SJCRH30 (cell line): ENCODE results near the gene PLAGL1. TPM values are rescaled to one million over a fixed set of nuclear protein-coding genes. Genes with fewer than 3 reads are reported as not detected.
"Not testable (repeated sequence)": the region's sequence is repeated elsewhere in the genome, so short reads cannot be mapped to it uniquely, and the experiment has no call there.

ENCODE experiments used
- DNase-seq, 2 experiments: peaks; one replicate each; pipeline ENCODE4 v3.0.0-alpha.2; 2015 to 2020
- H3K27ac ChIP-seq: fragments of 250-450 bp; sonication (Bioruptor Pico); 2 replicates; pipeline ENCODE4 v1.5.1; 2020; ENCODE audit warnings: mild to moderate bottlenecking, moderate library complexity
- H3K27me3 ChIP-seq: fragments of 250-450 bp; sonication (Bioruptor Pico); 2 replicates; pipeline ENCODE4 v1.5.1; 2020; ENCODE audit warnings: mild to moderate bottlenecking, moderate library complexity
- H3K36me3 ChIP-seq: fragments of 250-450 bp; sonication (Bioruptor Pico); 2 replicates; pipeline ENCODE4 v1.5.1; 2020; ENCODE audit warnings: mild to moderate bottlenecking, moderate library complexity
- H3K4me1 ChIP-seq: fragments of 250-450 bp; sonication (Bioruptor Pico); 2 replicates; pipeline ENCODE4 v1.5.1; 2020; ENCODE audit warnings: mild to moderate bottlenecking, moderate library complexity
- H3K4me3 ChIP-seq: fragments of 250-450 bp; sonication (Bioruptor Pico); 2 replicates; pipeline ENCODE4 v1.5.1; 2020; ENCODE audit warnings: mild to moderate bottlenecking, moderate library complexity
- H3K9me3 ChIP-seq: fragments of 250-450 bp; sonication (Bioruptor Pico); replicated peaks from 2 replicates; pipeline ENCODE4 v1.5.1; 2020; ENCODE audit warnings: mild to moderate bottlenecking, moderate library complexity
- total RNA-seq: library from RNA; depleted of rRNA; stranded (reverse); fragments of >200 nt; shearing (Covaris generic); gene quantifications from 2 replicates; pipeline ENCODE4 v1.2.3, GENCODE V29; 2014

Gene PLAGL1
- total RNA-seq, 1 experiment from 2014 or later: 77.2 TPM

DNA sequence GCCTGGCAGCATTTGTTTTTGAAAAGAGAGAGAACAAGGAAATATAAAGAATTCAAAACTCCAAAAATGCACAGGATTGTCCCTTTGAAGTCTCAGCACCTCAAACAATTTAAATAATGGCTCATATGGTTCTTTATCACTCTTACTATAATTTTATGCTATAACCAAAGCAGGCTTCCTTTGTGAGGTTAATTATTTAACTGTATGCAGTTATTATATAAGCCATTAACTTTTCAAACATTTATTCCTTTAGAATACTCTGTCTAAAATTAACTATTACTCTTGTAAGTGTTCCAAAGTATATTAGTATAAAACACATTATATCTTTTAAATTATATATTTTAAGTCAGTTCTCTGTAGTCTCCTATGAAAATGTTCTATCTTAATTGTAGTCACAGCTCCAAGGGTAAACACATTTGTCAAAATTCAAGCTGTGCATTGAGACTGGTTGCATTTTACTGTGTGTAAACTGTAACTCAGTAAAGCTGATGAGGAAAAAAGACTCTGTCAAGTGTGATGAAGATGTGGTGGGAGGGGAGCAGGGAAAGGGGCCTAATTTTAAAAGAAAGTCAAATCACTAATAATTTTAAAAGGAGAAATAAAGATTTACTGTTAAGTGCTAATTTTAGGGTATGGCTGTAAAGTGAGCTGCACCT is 20.0 kb upstream of the PLAGL1 start:
- Histone ChIP-seq H3K27ac (no peak overlapping the region), H3K4me3 (no peak overlapping the region), H3K9me3 (0 out of 2 replicates have a peak, but pooled peaks cover under 1% of the 10 kb centered on the region), H3K36me3 (no peaks in the 10 kb centered on the region), H3K27me3 (no peaks in the 10 kb centered on the region), H3K4me1 (no peaks in the 10 kb centered on the region)
- no peak for DNase-seq

DNA sequence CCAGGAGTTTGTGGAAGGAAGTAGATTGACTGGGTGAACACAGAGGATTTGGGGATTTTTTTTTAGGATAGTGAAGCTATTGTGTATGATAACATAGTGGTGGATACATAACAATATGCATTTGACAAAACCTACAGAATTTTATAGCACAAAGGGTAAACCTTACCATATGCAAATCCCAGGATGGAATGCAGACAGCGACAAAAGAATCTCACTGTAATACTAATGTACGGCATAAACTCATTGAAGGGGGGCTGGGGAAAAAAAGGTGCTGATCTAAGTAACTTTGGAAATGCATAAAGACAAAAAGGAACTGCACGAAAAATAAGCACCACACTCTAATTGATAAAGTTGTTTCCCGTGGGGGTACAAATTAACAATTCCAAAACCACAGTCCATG is 15.2 kb upstream of the PLAGL1 start:
- Histone ChIP-seq H3K27me3 (no peaks in the 10 kb centered on the region), H3K4me1 (no peaks in the 10 kb centered on the region), H3K9me3 (no peaks in the 10 kb centered on the region), H3K36me3 (no peaks in the 10 kb centered on the region), H3K4me3 (no peak overlapping the region), H3K27ac (no peak overlapping the region)
- no peak for DNase-seq

DNA sequence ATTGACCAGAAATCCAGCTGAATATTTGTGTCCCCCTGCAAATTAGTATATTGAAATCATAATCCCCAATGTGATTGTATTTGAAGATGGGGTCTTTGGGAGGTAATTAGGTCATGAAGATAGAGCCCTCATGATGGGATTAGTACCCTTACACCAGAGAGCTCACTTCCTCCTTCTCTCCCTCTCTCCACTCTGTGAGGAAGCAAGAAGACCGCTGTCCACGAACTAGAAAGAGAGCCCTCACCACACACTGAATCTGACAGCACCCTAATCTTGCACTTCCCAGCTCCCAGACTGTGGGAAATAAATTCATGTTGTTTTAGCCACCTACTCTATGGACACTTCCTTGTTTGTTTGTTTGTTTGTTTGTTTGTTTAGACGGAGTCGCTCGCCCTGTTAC is 11.9 kb upstream of the PLAGL1 start:
- Histone ChIP-seq H3K4me3 (no peak overlapping the region), H3K9me3 (no peaks in the 10 kb centered on the region), H3K27me3 (no peaks in the 10 kb centered on the region), H3K36me3 (no peaks in the 10 kb centered on the region), H3K27ac (no peak overlapping the region), H3K4me1 (no peaks in the 10 kb centered on the region)
- DNase-seq: no peak

DNA sequence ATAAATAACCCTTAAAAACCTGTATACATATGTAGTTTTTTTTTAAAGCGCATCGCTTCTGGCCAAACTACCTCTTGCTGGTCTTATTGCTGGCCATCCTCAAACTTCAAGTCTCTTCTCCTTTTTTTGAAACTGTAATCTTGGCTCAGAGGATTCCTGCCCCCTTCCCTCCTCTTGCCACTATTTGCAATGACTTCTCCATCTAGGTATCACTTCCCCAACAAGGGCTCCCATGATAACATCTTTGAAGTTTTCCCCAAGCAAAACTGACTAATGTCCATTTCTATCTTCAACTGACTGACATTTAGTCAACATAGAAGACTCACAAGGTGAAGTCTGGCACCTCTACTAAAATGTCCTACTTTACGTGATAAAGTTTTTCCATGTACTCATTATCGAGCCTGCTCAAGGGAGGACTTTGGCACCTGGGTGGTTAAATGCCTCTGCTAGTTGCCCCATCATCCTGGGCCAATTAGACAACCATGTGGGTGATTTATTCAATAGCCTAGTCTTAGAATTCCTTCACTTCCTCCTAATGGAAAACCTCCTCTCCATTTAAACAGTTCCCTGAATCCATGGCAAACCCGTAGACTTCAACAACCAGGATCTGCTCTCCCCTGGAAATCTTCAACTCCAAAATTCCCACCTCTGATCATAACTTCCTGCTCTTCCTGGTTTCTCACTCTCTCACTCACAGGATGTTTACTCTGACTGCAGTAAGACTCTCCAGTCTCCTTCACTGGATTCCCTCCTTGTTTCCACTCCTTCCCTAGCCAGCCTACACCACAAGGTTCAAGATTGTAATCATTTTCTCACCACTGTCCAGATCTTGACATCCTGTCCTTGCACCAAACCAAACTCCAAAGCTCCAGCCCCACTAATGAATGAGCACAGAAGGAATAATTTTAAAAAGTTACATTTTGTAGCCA is 9.4 kb upstream of the PLAGL1 start:
- no peak overlapping the region for H3K4me3 ChIP-seq
- H3K27me3 ChIP-seq: no peaks in the 10 kb centered on the region
- no peaks in the 10 kb centered on the region for H3K9me3 ChIP-seq
- no peaks in the 10 kb centered on the region for H3K36me3 ChIP-seq
- H3K4me1 ChIP-seq: no peaks in the 10 kb centered on the region
- no peak for DNase-seq
- no peak overlapping the region for H3K27ac ChIP-seq

DNA sequence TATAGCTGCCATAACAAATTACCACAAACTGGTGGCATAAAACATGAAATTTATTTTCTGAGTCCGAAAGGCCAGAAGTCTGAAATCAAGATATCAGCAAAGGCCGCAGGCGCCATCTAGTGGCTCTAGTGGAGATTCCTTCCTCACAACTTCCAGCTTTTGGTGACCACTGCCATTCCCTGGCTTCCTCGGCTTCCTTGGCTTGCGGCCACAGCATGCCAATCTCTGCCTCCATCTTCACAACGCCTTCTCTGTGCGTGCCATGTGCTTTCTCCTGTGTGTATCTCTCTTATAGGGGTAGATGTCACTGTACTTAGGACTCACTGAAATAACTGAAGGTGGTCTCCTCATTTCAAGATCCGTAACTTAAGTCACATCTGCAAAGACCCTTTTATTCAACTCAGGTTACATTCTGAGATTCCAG is 5.4 kb upstream of the PLAGL1 start:
- H3K36me3 ChIP-seq: no peaks in the 10 kb centered on the region
- H3K27ac ChIP-seq: no peak overlapping the region
- DNase-seq: peak; percentile 74 to 95
- no peak overlapping the region for H3K4me3 ChIP-seq
- no peaks in the 10 kb centered on the region for H3K27me3 ChIP-seq
- H3K9me3 ChIP-seq: 0 out of 2 replicates have a peak, but pooled peaks cover 4% of the 10 kb centered on the region
- H3K4me1 ChIP-seq: 0 out of 2 replicates have a peak, but pooled peaks cover 3% of the 10 kb centered on the region

DNA sequence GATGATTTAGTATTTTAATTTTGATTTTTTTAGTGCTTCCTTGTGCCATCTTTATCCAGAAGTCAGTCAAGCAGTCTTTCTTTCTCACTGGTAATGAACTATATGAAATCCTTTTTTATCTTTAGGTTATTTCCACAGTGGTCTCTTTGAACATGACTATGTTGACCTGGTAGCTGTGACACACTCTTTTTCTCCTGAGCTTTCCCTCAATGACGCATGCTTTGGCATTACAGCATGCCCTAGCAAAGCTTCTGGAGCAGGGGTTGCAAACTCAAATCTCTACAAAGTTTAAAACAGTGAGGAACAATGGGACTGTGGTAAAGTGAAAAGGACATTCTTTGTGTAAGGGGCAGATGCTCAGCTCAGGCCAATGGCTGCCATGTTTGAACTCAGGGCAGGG is 4.5 kb upstream of the PLAGL1 start:
- 0 out of 2 replicates have a peak, but pooled peaks cover 3% of the 10 kb centered on the region for H3K4me1 ChIP-seq
- DNase-seq: no peak
- no peak overlapping the region for H3K27ac ChIP-seq
- H3K36me3 ChIP-seq: no peaks in the 10 kb centered on the region
- no peak overlapping the region for H3K4me3 ChIP-seq
- no peaks in the 10 kb centered on the region for H3K27me3 ChIP-seq
- 0 out of 2 replicates have a peak, but pooled peaks cover 4% of the 10 kb centered on the region for H3K9me3 ChIP-seq

DNA sequence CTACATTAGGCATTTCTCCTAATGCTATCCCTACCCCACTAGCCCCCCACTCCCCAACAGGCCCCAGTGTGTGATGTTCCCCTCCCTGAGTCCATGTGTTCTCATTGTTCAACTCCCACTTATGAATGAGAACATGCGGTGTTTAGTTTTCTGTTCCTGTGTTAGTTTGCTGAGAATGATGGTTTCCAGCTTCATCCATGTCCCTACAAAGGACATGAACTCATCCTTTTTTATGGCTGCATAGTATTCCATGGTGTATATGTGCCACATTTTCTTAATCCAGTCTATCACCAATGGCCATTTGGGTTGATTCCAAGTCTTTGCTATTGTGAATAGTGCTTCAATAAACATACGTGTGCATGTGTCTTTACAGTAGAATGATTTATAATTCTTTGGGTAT is 1.6 kb upstream of the PLAGL1 start:
- DNase-seq, H3K27me3 ChIP-seq, H3K4me1 ChIP-seq, H3K27ac ChIP-seq, H3K4me3 ChIP-seq, H3K9me3 ChIP-seq, H3K36me3 ChIP-seq: not testable (repeated sequence)

DNA sequence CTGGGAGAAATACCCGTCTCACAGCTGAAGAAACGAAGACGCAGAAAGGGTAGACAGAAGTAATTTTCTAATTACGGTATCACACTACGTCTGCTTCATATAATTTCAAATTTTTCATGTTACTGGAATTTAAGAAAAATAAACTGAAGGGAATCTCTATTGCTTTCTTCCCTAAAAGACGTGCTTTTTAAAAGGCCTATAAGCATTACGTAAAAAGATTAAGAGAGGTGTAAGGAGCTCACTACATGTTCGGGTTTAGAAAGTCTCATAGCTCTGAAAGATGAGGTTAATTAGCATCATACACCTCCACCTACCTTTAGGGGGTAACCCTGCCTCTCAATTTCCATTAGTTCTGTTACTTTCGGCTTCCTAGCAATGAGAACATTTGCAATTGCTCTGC is 787 bp upstream of the PLAGL1 start:
- DNase-seq: no peak
- peaks cover 13% of the 10 kb centered on the region for H3K36me3 ChIP-seq
- H3K27ac ChIP-seq: no peak overlapping the region; the same call in 1 of the 2 replicates
- 0 out of 2 replicates have a peak, but pooled peaks cover 4% of the 10 kb centered on the region for H3K9me3 ChIP-seq
- peak overlapping the region; percentile 78 for H3K4me3 ChIP-seq
- 0 out of 2 replicates have a peak, but pooled peaks cover 3% of the 10 kb centered on the region for H3K4me1 ChIP-seq
- no peaks in the 10 kb centered on the region for H3K27me3 ChIP-seq

DNA sequence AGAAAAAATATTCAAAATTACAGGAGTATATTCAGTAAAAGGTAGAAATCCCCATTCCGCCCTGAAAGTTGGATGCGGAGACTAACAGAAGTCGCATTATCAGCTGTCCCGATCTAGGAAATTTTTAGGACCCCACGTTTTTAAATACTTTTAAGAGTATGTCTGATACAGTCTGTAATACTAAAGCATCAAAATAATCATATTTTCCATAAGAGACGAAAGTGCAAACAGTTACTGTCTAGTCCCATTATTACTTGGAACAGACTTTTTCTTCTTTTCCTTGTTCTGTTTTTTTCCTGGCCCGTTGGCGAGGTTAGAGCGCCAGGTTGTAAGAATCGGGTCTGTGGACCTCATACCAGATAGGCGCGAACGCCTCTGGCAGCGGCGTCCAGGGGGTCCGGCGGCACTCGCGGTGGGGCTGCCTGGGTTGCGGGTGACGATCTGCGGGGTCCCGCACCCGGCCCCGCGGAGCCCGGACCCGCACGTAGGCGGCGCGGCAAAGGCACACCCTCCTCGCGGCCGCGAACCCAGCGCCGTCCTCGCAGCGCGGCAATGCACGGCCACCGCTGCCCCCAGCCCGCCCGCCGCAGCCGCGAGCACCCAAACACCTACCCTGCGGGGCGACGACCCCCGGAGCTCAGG is 460 bp downstream of the PLAGL1 start:
- H3K27ac ChIP-seq: peak overlapping the region; percentile 67
- H3K4me1 ChIP-seq: 0 out of 2 replicates have a peak, but pooled peaks cover 3% of the 10 kb centered on the region
- peaks cover 19% of the 10 kb centered on the region for H3K36me3 ChIP-seq
- DNase-seq: peak; percentile 23 to 38
- peaks cover 8% of the 10 kb centered on the region; the same call in 1 of the 2 replicates for H3K9me3 ChIP-seq
- no peaks in the 10 kb centered on the region for H3K27me3 ChIP-seq
- H3K4me3 ChIP-seq: peak overlapping the region; percentile 78

DNA sequence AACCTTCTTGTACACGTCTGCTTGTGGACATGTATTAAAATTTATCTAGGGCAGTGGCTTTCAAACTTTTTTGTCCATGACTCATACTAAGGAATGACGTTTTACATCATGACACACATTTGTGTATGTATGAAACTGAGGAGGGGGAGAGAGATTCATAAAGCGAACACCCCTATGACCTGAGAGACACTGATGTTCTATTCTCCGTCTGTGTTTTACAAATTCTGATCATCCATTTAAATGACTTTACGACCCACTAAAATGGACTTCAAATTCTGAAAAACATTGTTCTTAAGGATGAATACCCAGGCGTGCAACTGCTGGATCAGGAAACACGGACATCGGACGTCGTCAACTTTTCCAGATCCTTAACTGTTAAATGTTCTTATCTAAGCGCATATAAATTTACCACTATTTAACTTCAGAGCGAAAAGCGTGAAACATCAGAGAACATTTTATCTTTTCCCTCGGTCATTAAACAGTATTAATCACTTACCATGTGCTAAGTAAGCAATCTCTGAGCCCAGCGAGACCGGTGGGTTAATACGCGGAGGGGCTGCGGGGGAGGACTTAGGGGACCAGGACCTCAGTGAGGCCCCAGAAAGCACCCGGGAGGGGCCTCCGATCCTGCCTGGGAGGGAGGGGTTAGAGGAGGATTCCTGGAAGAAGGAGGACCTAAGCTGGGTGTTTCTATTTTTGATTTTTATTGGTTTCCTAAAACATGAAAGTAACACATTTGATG is 1.2 kb downstream of the PLAGL1 start:
- H3K4me1 ChIP-seq: 0 out of 2 replicates have a peak, but pooled peaks cover 3% of the 10 kb centered on the region
- H3K27me3 ChIP-seq: no peaks in the 10 kb centered on the region
- peaks cover 24% of the 10 kb centered on the region for H3K36me3 ChIP-seq
- H3K27ac ChIP-seq: peak overlapping the region; percentile 67
- peak; percentile 65 to 67 for DNase-seq
- peaks cover 8% of the 10 kb centered on the region; the same call in 1 of the 2 replicates for H3K9me3 ChIP-seq
- H3K4me3 ChIP-seq: peak overlapping the region; percentile 78

DNA sequence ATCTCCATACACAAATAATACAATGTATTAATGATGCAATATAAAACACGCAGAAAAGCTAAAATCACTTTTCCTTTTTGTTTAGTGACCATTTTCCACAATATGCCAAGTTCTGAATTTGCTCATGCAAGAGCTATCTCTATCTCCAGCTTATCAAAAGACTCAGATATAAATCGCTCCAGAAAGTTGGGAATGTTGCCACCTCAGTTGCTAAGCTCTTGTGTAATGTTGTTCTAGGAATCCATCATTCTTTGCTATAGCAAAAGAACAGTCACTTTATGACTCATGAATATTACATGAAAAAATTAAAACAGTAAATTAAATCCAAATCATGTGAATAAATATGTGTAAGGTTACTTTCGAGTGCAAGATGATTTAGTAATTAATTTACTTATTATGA is 8.7 kb downstream of the PLAGL1 start:
- Histone ChIP-seq H3K9me3 (peaks cover 11% of the 10 kb centered on the region), H3K4me3 (no peak overlapping the region), H3K27ac (peak overlapping the region; percentile 60), H3K4me1 (peaks cover 22% of the 10 kb centered on the region), H3K27me3 (no peaks in the 10 kb centered on the region), H3K36me3 (peaks cover 36% of the 10 kb centered on the region)
- no peak for DNase-seq

DNA sequence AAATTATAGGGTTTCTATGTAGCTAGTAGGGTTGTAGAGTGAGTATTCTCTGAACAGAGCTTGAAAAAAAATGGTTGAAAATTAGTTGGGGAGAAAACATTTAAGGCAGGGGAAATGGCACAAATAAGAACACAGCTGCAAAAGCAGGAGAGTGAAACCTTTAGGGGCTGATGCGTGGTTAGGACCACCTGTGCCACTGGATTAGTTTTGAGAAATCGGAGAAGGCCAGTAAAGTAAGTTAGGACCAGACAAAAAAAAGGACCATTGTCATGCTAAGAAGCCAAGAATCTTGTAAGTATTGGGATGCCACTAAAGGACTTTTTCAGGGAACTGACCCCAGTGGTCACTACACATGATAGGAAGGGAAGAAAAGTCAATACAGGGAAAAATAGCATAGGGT is 9.4 kb downstream of the PLAGL1 start:
- peaks cover 11% of the 10 kb centered on the region for H3K9me3 ChIP-seq
- H3K27me3 ChIP-seq: no peaks in the 10 kb centered on the region
- H3K27ac ChIP-seq: peak overlapping the region; percentile 60
- DNase-seq: peak; percentile 79 to 94
- H3K4me3 ChIP-seq: no peak overlapping the region
- H3K4me1 ChIP-seq: peaks cover 22% of the 10 kb centered on the region
- H3K36me3 ChIP-seq: peaks cover 33% of the 10 kb centered on the region

DNA sequence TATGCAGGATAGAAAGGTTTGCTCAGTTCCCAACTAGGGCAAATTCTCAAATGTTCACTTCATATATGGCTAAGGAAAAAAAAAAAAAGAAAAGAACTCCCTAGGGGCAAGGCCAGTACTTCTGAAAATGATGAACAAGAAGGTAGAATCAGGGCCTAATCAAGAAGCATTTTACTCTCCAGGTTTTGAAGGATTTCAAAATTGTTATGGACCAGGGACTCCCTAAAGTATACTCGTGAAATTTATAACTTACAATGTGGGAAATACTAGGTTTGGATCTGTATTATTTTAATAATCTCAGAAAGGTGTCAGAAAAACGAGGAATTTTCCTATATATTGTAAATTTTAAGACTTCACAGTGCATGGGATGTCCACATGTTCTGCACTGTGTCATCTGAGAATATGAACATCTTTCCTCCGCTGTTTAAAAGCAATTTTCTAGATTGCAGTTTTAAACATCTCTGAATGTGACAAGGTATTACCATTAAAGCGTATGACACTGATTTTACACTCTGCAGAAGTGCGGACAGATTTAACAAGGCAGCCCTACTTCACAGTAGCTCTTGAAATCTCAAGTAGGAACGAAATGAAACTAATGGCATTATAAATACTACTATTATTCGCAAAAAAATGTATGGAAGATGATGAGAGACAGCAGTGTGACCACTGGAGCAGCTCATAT is 14.0 kb downstream of the PLAGL1 start:
- no peak overlapping the region for H3K27ac ChIP-seq
- no peak overlapping the region for H3K4me3 ChIP-seq
- no peaks in the 10 kb centered on the region for H3K27me3 ChIP-seq
- DNase-seq: no peak
- peaks cover 24% of the 10 kb centered on the region for H3K36me3 ChIP-seq
- peaks cover 12% of the 10 kb centered on the region; the same call in 1 of the 2 replicates for H3K9me3 ChIP-seq
- peaks cover 15% of the 10 kb centered on the region for H3K4me1 ChIP-seq

DNA sequence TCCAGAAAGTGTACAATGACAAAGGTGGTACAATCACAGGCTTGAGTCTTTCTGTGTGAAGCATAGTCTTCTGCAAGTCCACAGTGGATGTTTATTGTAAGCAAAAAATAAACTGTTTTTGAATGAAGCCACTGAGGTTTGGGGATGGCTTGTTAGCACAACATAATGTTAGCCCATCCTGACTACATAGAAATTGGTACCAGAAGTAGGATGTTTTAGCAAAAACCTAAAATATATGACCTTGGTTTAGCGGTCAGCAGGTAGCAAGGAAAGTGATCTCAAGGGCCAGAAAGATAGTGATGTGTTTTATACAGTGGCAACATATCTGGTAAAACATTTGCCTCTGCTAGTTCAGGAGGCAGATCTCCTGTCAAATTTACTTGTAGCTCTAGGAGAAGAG is 15.8 kb downstream of the PLAGL1 start:
- no peak for DNase-seq
- H3K4me3 ChIP-seq: no peak overlapping the region
- no peak overlapping the region for H3K27ac ChIP-seq
- peaks cover 12% of the 10 kb centered on the region; the same call in 1 of the 2 replicates for H3K9me3 ChIP-seq
- H3K4me1 ChIP-seq: no peaks in the 10 kb centered on the region
- H3K27me3 ChIP-seq: no peaks in the 10 kb centered on the region
- peaks cover 24% of the 10 kb centered on the region for H3K36me3 ChIP-seq
